ENCODE results near the gene EHBP1. TPM values are rescaled to one million over a fixed set of nuclear protein-coding genes. Genes with fewer than 3 reads are reported as not detected.

Gene EHBP1
- total and polyA plus RNA-seq, 7 donors: 3.9 to 20.2 (median 14.3) TPM

DNA sequence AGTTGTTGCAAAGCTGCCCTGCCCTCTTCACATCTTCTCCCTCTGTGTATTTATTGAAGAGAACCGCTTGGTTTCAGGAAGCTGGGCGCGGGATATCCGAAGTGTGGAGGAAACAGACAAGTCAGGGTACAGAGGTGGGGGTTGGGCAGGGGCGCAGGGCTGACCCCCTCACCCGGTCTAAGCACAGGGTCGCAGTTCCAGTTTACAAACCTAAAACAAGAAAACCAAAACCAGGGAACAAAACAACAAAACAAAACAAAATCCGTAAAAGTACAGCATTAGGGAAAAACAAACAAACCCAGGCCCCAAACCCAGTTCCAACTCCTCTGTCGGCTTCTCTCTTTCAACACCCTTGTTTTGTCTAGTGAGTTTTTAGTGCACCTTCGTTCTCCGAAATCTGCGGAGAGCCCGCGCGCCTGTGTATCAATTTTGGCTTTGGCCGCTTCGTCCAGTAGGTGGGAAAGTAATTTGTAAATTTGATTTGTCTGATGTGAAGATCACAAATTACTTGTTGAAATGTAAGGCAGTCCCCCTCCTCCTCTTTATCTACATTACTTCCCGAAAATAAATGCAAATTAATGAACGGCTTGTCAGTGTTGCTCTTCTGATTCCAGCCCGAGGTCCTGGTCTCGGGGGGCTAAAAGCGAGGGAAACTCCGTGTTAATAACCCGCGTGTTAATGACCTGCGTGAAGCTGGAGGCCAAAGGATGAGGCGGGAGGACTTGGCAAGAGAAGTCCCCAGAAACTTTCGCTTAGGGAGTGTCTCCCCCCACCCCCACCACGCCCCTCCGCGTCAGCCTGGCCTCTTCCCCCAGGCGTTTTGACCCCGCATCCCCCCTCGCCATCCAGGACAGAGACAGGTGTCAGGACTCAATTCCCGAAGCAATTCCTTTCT lies 352.0 kb downstream of the EHBP1 start:
- Histone ChIP-seq H3K27me3 (ENCODE audit: insufficient read depth in 3 of 3, low read length in 2 of 3) (peaks cover 2 to 99% (median 67%) of the 10 kb centered on the region in 3 donors), H3K27ac (no peak overlapping the region), H3K4me1 (peaks cover 26% of the 10 kb centered on the region), H3K36me3 (ENCODE audit: insufficient read depth in 1 of 2, low read depth in 1 of 2) (no peaks in the 10 kb centered on the region), H3K4me3 (peak overlapping the region; percentile 54), H3K9me3 (no peaks in the 10 kb centered on the region)
- DNase-seq (no peak), ATAC-seq (no peak)
- intact Hi-C loops (cut with DNase I): no loop called here
- 21 to 25% (median 21%) methylated on average over 35 of the region's 35 CpGs for WGBS, 3 donors
- TF ChIP-seq, protein P1, sequence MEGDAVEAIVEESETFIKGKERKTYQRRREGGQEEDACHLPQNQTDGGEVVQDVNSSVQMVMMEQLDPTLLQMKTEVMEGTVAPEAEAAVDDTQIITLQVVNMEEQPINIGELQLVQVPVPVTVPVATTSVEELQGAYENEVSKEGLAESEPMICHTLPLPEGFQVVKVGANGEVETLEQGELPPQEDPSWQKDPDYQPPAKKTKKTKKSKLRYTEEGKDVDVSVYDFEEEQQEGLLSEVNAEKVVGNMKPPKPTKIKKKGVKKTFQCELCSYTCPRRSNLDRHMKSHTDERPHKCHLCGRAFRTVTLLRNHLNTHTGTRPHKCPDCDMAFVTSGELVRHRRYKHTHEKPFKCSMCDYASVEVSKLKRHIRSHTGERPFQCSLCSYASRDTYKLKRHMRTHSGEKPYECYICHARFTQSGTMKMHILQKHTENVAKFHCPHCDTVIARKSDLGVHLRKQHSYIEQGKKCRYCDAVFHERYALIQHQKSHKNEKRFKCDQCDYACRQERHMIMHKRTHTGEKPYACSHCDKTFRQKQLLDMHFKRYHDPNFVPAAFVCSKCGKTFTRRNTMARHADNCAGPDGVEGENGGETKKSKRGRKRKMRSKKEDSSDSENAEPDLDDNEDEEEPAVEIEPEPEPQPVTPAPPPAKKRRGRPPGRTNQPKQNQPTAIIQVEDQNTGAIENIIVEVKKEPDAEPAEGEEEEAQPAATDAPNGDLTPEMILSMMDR (IDR thresholded peaks at IDR 0.05): no peak

DNA sequence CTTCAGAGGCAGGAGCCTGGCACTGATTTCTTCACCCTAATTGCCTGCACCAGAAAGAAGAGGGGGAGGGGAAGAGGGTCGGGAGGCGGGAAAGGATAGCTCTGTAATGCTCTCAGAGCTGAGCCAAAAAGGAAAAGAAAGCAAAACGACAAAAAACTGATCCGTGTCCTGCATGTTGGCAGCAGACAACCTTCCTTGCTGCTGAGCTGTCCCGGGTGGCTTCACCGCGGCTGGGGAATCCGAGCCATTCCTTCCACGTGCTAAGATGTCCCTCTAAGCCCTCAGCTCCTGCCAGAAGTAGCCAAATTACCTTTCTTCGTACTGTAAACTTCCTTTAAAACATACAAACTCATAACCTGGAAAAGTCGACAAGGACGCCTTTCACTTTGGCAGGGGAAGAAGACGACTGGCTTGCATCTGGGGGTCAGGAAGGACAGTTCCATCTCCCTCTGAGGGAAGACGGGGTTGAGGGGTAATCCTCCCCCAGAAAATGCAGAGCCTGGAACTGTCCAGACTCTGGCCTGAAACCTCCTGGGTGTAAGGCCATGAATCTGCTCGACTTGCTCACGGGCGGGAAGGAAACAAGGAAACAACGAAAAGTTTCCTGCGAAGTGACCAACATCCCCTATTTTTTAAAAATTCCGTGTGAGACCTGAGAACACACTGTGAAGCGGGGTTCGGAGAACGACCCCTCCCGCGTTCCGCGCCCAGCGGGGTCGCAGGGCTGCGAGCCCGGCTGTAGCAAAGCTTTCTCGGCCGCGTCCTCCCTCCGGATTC lies 352.8 kb downstream of the EHBP1 start:
- WGBS, 3 donors: 4 to 7% (median 6%) methylated on average over 35 of the region's 35 CpGs
- ATAC-seq: peak in 1 of 4 donors; percentile 18

DNA sequence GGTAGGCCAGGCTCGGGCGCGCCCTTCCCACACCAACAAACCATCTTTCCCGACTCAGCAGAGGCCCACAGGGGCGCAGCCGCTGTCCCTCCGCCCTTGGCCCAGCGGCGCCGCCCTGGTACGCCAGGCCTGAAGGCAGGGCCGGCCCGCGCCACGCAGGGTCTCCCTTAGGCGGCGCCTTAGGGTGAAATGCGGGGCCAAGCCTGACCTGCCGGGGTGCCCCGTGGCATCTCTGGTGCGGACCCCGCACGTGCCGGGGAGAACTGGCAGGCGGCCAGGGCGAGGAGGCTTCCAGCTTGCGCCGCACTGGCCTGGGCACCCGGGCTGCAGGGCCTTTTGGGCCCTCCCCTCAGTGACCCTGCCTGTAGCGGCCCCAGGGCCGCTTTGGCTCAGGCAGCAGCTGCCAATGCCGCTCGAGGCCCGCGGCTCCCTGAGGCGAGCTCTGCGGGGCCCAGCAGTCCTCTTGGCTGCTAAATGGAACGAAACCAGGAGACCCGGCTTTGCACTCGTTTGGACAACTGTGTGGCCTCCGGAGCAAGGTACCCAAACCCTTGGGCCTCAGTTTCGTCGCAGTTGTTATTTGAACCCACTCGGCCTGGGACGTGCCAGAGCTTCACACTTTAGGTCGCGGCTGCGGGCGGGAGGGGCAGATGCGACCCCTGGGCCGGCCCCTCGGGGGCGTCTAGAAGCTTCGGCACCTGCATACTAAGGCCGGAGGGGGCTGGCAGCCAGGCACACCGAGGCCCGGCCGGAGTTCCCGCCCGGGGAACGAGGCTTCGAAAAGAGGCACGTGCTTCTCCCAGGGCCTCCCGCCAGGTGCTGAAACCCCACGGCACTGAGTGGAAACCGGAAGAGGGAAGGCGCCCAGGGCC lies 353.6 kb downstream of the EHBP1 start:
- H3K36me3 ChIP-seq (ENCODE audit: insufficient read depth in 1 of 2, low read depth in 1 of 2): no peaks in the 10 kb centered on the region
- ATAC-seq (peak in 3 of 4 donors; percentile 23 to 50 (median 45)), DNase-seq (peak; percentile 15 to 55)
- 2 to 4% (median 4%) methylated on average over 61 to 67 of the region's 67 CpGs for WGBS, 3 donors
- H3K4me1 ChIP-seq: peaks cover 26% of the 10 kb centered on the region
- no peaks in the 10 kb centered on the region for H3K9me3 ChIP-seq
- peaks cover 2 to 99% (median 54%) of the 10 kb centered on the region in 3 donors for H3K27me3 ChIP-seq (ENCODE audit: insufficient read depth in 3 of 3, low read length in 2 of 3)
- intact Hi-C loops (cut with DNase I): no loop called here
- H3K27ac ChIP-seq: no peak overlapping the region
- TF ChIP-seq, protein P1 (IDR thresholded peaks at IDR 0.05): no peak
- H3K4me3 ChIP-seq: peak overlapping the region; percentile 54

More for the DNA sequence above, 352.8 kb downstream of the EHBP1 start:
- no peak overlapping the region for H3K27ac ChIP-seq
- DNase-seq: peak in 1 of 2 donors; percentile 16
- H3K27me3 ChIP-seq (ENCODE audit: insufficient read depth in 3 of 3, low read length in 2 of 3): peaks cover 2 to 99% (median 60%) of the 10 kb centered on the region in 3 donors
- intact Hi-C loops (cut with DNase I): no loop called here
- H3K9me3 ChIP-seq: no peaks in the 10 kb centered on the region
- no peaks in the 10 kb centered on the region for H3K36me3 ChIP-seq (ENCODE audit: insufficient read depth in 1 of 2, low read depth in 1 of 2)
- TF ChIP-seq, protein P1 (IDR thresholded peaks at IDR 0.05): no peak
- H3K4me3 ChIP-seq: peak overlapping the region; percentile 54
- H3K4me1 ChIP-seq: peaks cover 26% of the 10 kb centered on the region

DNA sequence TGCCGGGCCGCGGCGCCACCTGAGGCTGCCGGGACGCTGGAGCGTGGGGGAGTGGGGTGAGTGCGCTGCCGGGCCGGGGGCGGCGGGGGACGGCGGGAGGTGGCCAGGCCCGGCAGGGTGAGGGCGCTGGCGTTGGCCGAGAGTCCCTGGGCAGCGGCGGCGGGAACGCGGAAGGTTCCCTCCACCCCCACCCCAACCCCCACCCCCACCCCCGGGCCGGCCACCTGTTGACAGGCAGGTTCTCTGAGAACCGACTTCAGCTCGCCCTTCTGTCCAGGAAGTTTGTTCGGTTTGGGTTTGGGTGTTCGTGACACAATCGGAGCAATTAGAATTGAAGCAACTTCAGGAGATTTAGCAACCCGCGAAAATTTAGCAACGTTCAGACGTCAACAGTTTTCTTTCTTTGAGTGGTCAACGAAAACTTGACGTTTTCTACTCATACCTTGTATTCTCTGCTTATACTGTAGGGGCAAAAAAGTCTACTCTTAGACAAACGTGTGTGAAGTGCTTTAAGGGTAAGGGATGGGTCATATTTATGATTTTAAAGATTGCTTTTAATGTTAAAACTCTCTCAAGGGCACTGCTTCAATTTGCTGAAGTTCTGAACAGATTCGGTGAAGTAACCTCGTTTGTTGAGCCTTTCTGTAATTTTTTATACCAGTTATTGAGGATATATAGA lies 354.4 kb downstream of the EHBP1 start:
- Histone ChIP-seq H3K36me3 (ENCODE audit: insufficient read depth in 1 of 2, low read depth in 1 of 2) (no peaks in the 10 kb centered on the region), H3K27me3 (ENCODE audit: insufficient read depth in 3 of 3, low read length in 2 of 3) (peaks cover 2 to 99% (median 47%) of the 10 kb centered on the region in 3 donors), H3K4me3 (peak overlapping the region; percentile 54), H3K27ac (no peak overlapping the region), H3K9me3 (no peaks in the 10 kb centered on the region), H3K4me1 (peaks cover 26% of the 10 kb centered on the region)
- WGBS, 3 donors: 7% methylated on average over 25 to 39 of the region's 39 CpGs
- intact Hi-C loops (cut with DNase I): no loop called here
- TF ChIP-seq, protein P1 (IDR thresholded peaks at IDR 0.05): no peak
- ATAC-seq (no peak), DNase-seq (no peak)
